ENCODE results near the gene PSMD1.

DNA sequence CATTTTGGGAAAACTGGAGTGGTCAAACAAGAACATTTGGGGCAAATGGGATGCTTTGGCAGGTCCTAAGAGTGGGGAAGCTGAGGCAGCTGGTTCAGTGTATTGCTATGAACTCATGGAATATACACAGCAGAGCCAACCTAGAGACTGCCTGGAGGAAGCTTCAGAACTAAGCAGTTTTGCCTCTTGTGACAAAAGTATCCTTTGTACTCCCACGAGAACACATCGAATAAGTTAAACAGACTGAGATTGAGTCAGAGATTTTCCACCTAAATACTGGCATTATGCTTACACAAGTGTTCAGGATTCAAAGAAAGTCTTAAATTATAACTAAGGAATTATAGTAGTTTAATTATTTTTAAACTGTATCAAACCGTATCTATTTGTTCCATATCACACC lies 136.5 kb downstream of the PSMD1 start:
- no peak for TF ChIP-seq CTCF (IDR thresholded peaks at IDR 0.05; ENCODE audit: low read depth, low read length, poor library complexity, severe bottlenecking)
- TF ChIP-seq EZH2phosphoT487 (IDR thresholded peaks at IDR 0.05; ENCODE audit: borderline replicate concordance, low read length): no peak
